ENCODE measurements around the gene WNT3.

WNT3 gene

GRCh38 chr17:46730679-46731078 lies 87.8 kb downstream of the WNT3 start:
- DNase-seq (ENCODE audit: low read depth): no peak

- DNase-seq (ENCODE audit: low read depth): no peak
These were observed 88.5 kb downstream of the WNT3 start for GRCh38 chr17:46730026-46730425.

GRCh38 chr17:46727572-46728348 lies 90.7 kb downstream of the WNT3 start:
- DNase-seq (ENCODE audit: low read depth): no peak

GRCh38 chr17:46726206-46726605 lies 92.3 kb downstream of the WNT3 start:
- DNase-seq (ENCODE audit: low read depth): no peak

GRCh38 chr17:46722662-46723285 lies 95.7 kb downstream of the WNT3 start:
- no peak for DNase-seq (ENCODE audit: low read depth)

GRCh38 chr17:46720408-46720807 lies 98.1 kb downstream of the WNT3 start:
- DNase-seq (ENCODE audit: low read depth): no peak

- DNase-seq (ENCODE audit: low read depth): no peak
These were observed 98.6 kb downstream of the WNT3 start for GRCh38 chr17:46719891-46720290.

- DNase-seq (ENCODE audit: low read depth): no peak
These were observed 100.5 kb downstream of the WNT3 start for GRCh38 chr17:46717999-46718398.

All from stimulated activated CD8-positive, alpha-beta memory T cell treated with anti-CD3 and anti-CD28 coated beads, Interleukin-12 subunit alpha, Interleukin-12 subunit beta, amount 100 ng/mL, for 4 hours (primary cell).